ENCODE measurements around the gene ABCF3.

Gene ABCF3

DNA sequence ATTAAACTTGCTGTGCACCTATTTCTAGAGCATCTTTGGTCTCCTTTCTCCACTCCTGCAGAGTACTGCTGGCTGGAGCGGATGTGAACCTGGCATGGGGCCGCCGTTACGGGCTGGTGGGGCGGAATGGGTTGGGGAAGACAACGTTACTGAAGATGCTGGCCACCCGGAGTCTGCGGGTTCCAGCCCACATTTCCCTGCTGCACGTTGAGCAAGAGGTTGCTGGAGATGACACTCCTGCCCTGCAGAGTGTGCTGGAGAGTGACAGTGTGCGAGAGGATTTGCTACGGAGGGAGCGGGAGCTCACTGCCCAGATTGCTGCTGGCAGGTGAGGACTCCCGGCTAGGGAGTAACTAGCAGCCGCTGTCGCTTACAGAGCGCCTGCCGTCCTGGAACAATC lies 2.1 kb downstream of the ABCF3 start:
- DNase-seq, result no peak

DNA sequence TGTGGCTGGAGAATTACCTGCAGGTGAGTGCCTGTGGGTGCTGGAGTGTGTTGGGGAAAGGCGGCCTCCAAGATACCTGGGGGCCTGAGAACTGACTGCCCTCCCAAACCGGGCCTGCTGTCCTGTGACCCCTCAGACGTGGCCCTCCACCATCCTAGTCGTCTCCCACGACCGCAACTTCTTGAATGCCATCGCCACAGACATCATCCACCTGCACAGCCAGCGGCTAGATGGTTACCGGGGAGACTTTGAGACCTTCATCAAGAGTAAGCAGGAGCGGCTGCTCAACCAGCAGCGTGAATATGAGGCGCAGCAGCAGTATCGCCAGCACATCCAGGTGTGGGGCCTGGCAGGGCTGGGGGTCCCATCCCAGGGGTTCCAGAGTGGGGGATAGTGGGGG lies 3.4 kb downstream of the ABCF3 start:
- no peak for DNase-seq

DNA sequence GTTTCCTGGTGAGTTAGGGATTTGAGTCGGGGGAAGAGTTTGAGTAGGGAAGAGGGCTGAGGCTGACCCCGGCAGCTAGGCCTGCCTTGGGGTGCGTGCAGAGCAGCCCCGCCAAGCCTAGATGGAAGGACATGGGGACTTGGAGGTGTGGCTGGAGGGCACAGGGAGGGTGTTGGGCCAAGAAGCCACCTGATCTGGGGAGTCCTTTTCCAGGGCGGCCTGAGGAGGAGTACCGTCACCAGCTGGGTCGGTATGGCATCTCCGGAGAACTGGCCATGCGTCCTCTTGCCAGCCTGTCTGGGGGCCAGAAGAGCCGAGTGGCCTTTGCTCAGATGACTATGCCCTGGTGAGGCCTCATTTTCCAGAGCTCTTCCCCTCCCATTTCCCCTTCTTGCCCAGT lies 6.9 kb downstream of the ABCF3 start:
- no peak for DNase-seq

DNA sequence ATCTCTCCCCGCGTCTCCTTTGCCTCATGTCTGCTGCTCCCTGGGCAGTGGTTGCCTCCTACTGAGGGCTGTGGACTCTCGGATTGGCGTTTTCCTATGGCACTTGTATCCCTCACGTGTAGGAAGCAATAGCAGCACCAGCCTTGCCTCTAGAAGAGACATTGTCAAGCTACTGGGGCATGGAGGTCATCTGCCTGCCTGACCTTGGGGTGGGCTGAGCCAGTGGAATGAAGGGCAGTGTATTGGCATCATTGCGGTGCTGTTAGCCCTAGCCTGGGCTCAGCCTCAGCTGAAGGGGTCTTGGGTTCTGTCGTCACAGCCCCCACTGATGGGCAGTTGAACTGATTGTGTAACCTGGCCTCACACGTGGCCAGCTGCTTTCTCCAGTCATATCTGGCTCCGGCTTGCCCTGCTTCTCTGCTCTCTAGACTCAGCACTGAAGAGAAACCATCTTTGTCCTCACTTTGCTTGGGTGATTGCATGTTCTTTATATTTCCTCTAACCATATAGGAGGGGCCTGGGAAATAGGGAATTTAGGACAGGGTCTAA lies 8.1 kb downstream of the ABCF3 start:
- DNase-seq, result no peak

DNA sequence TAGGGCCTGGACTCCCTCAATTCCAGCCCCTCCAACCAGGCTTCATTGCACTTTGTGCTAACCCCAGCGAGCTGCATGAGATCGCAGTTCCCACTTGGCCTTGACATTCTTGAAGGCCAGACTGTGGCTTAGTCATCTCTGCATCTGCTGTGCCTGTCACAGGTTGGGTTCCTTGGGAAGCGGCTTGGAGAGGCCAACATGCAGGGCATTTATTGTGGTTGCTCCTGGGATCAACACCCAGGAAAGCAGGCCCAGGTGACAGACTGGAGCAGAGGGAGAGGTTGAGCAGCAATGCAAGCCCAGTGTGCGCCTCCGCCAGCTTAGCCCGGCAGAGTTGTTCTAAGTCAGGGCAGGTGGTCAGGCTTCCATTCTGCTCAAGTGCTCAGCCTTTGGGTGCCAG lies 10.5 kb downstream of the ABCF3 start:
- peak; percentile 38 for DNase-seq

DNA sequence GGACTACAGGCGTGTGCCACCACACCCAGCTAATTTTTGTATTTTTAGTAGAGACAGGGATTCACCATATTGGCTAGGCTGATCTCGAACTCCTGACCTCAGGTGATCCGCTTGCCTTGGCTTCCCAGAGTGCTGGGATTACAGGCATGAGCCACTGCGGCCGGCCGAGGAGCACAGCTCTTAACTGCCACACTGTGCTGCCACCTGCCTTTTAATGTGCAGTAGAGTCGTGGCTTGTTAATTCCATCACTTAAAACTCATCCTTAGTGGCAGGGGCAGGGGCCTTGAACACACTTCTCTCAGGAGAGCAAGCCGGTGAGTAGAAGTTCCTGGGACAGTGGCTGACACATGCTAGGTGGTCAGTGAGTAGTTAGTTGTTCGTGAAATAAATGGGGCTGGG lies 12.5 kb downstream of the ABCF3 start:
- no peak for DNase-seq

DNA sequence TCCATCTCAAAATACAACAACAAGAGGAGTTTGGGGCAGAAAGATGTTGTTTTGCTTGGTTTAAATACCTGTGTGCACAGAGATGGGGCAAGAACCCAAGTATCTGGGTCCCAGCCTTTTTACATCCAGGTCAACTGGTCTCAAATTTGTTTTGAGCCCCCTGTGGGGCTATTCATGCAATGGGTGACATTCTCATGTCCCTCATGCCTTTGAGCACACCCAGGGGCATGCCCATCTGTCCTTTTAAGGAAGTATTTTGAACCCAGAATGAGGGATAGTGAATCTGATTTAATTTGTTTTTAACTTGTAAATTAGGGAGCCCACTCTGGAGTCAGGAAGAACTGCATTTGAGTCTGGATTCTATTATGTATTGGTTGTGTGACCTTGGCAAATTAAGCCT lies 14.8 kb downstream of the ABCF3 start:
- DNase-seq, result no peak

DNA sequence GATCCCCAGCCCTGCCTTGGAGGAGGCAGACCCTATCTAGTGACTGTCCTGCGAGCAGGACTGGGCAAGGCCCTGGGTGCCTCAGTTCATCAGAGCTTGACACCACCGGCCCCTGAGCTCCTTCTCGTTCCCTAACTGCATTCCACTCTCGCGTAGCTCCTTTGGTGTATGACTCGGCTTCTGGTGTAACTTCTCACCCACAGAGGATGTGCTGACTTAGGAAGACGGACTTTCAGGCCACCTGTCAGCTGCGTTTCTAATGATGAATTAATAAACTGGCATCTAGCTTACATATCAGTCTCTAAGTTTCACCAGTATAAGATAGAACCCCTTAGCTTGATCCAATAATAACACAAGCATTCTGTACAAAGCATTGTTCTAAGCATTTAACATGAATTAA lies 17.5 kb downstream of the ABCF3 start:
- no peak for DNase-seq

DNA sequence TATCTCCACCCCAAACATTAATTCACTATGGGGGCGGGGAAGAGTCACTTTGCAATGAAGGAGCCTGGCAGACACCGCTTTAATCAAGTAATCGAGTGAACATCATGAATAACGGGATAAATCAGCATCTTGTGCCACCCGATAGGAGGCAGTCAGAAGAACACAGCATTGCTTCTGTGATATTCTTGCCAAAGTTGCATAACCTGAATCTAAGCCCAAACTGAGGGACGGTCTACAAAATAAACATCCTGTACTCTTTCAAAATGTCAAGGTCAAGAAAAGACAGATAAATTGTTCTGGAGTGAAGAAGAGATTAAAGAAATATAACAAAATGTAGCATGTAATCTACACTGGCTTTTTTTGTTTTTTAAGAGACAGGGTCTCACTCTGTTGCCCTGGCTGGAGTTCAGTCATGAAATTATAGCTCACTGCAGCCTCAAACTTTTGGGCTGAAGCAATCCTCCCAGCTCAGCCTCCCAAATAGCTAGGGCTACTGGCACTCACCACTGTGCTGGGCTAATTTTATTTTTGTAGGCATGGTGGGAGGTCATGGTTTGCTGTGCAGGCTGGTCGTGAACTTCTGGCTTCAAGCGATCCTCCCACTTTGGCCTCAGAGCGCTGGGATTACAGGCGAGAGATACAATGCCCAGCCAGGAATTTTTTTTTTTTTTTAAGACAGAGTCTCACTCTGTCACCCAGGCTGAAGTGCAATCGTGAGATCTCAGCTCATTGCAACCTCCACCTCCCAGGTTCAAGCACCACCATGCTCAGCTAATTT lies 23.3 kb downstream of the ABCF3 start:
- DNase-seq, result no peak

DNA sequence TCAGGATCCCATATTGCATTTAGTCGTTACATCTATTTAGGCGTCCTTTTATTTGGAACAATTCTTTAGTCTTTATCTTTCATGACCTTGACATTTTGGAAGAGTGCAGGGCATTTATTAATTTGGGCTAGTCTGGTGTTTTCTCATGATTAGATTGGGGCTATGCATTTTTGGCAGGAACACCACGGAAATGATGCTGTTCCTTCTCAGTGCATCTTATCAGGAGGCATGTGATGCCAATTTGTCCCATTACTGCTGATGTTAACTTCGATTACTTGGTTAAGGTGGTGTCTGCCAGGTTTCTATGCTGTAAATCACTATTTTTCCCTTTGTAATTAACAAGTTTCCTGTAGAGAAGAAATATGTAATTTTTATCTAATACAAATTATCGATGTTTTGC lies 25.3 kb downstream of the ABCF3 start:
- no peak for DNase-seq

DNA sequence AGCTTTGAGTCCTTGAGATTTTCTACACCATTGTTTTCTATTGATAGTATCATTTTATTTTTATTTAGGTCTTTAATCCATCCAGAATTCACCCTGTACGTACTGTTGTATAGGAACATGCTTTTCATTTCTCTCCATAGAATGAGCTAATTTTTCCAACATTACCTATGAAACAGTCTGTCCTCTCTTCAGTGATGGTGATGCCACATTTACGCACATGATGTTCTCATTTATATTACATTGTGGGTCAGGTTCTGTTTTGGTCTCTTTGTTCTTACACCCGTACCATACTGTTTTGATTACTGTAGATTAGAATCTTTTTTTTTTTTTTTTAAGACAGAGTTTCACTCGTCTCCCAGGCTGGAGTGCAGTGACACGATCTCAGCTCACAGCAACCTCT lies 25.7 kb downstream of the ABCF3 start:
- DNase-seq, result no peak

DNA sequence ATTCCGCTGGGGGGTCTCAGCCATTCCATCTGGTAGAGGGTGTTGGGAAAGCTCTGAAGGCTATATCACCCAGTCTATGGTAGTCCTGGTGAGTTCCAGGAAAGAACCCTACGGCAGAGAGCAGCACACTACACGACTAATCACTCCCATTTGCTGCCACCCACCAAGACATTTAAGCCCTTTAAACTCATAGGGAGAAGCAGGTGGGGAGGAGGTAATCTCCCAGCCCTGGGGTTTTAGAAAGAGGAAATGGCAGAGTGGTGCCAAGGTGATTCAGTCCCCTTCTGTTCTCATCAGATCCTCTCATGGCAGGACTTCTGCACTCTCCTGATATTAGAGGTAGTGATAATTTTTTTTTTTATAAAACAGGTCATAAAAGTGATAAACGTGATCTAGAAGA lies 32.8 kb downstream of the ABCF3 start:
- no peak for DNase-seq

DNA sequence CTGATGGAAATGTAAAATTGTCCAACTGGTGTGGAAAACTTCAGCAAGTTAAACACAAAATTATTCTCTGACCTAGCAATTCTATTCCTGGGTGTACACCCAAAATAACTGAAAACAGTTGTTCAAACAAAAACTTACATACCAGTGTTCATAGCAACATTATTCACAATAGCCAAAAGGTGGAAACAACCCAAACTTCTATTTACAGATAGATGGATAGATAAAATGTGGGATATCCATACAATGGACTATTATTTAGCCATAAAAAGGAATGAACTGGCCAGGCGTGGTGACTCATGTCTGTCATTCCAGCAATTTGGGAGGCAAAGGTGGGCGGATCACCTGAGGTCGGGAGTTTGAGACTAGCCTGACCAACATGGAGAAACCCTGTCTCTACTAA lies 36.5 kb downstream of the ABCF3 start:
- no peak for DNase-seq

DNA sequence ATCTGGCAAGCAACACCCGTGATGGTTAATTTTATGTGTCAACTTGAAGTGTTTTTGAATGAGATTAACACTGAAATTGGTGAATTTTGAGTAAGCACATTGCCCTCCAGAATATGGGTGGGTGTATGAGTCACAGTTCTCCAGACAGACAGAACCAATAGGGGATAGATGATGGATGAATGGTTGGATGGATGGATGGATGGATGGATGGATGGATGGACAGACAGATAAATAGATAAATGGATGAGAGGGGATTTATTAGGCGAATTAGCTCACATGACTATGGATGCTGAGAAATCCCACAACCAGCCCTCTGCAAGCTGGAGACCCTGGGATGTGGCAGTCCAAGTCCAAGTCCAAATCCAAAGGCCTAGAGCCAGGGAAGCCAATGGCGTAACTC lies 37.9 kb downstream of the ABCF3 start:
- no peak for DNase-seq

DNA sequence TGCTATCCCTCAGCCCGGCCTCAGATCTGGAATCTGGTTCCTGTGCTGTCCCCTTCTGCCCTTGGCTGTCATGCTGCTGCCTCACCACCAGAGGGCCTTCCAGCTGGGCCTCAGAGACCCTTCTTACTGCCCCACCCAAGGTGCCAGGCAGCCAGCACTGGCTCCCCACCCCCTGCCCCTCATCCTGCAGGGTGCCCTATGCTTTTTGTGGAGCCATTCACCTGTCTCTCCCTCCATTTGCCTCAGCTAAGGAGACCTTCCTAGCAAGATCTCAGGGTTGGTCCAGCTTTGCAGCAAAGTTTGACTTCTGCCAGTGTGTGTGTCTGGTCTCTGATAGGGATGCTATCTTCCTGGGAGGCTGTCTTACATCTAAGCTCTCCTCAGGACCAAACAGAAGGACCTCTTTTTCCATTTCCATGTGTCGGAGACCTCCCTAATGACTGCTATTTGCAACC lies 41.5 kb downstream of the ABCF3 start:
- peak; percentile 14 for DNase-seq

DNA sequence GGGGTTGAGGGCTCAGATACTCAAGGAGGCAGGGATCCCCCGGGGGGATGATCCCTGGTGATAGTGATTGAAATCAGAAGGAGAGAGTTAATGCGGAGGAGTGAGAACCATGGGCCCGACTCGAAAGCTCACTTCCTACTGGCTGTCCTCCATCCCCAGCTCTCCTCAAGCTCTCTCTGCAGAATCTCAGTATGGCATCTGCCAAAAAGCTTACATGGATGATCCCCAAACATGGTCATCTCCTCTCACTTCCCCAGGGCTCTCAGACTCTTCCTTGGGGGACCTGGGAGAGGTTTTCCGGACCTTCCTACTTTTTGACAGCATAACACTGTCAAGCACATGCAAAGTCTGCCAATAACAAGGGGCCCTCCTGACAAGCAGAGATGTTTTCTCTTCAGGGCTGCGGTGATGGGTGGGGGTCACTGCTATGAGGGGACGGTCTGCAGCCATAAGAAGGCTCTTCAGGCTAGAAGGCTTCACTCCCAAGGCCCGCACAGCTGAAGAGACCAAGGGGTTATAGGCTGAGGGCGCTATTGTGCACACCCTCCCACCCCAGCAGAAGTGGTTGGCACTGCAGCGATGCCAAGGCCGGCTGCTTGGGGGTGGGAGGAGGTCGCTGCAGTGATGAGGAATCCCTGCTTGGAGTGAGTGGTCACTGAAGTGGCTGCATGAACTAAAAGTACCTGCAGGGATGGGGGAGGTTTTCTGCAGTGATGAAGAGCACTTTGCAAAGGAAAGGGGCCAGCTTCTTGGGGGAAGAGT lies 42.6 kb downstream of the ABCF3 start:
- no peak for DNase-seq

DNA sequence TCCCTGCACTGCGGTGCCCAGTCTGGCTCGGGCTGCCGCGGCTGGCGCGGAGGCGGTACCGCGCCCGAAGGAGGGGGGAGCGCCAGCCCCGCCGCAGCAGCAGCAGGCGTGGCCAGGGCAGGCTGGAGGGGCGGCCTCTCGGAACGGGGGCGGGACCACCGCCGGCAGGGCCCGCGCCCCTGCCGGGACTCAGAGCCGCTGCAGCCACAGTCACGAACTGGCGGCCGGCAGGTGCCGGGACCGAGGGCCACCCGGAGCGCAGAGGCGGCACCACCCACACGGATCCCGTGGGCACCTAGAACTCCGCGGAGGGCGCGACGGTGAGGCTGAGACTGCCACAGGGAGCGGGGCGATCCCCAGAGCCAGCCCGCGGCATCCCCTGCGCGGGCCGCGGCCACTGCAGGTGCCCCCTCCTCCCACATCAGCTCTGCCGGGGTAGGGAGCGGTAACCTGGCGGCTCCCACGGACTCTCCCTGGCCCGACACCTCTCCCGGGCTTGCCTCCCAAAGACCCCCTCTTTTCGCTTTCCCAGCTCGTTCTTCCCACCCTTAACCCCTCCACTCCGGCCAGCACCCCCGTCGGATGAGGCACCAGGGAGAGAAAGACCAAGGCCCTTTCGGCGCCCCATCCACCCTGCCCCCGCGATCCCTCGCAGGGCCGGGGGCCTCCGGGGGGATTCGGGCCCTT lies 43.5 kb downstream of the ABCF3 start, which contains the start of gene VWA5B2:
TSS of gene VWA5B2 (plus strand) at position 192 of the 687 bp plus-strand sequence. CDS start 944 bp downstream, outside the sequence.
- peak; percentile 74 for DNase-seq

DNA sequence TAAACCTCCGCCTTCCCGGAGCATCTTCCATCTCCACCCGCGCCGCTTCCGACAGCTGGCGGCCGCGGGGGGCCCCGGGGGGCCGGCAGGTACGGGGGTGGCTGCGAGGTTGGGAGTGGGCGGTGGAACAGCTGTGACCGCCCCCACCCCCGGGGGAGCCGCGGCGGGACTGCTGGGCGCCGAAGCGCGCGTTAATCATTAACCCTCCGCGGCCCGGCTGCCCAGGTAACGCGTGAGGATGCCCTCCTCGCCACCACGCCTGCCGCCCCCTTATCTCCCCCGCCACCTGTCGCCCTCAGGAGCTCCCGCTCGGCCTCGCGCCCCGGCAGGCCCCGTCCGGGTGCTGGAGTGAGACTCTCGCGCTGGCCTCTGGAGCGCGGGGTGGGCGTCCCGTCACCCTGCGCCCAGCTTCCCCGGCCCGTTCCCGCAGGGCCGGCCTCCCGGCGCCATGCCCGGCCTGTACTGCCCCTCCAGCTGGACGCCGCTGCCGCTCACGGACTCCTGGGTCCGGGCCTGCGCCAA lies 44.1 kb downstream of the ABCF3 start:
- DNase-seq, result no peak

DNA sequence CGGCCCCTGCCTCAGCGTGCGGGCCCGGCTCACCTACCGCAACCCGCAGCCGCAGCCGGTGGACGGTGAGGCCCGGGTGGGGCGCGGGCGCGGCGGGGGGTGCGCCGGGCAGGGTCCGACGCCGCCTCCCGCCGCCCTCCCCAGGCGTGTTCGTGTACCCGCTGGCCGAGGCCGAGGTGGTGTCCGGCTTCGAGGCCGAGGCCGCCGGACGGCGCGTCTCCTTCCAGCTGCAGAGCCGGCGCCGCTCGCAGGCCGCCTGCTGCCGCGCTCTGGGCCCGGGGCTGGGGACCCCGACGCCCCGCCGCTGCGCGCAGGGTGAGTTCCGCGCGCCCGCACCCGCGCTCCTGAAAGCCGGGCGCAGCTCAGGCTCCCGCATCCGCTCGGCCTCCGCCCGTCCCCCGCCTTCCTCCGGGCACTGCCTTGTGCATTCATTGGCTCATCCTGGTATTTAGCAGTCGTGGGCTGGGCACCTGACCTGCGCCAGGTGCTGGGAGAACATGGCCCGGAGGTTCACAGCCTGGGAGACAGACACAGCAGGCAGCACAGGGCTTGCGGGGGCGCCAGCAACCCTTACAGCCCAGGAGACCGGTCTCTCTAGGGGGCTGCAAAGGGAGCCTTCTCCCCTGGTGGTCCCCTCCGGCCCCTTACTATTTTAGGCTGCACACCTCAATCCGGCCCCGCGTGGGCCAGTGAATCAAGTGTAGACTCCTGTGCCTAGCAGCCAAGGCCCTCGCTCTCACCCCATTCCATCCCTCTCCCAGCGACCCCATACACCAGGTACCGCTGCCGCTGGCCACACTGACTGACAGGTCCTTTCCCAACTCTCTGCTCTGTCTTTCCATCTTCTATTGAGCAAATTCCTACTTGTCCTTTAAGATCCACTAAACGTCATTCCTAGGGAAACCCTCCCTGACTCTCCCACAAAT lies 44.9 kb downstream of the ABCF3 start:
- peak; percentile 66 for DNase-seq

DNA sequence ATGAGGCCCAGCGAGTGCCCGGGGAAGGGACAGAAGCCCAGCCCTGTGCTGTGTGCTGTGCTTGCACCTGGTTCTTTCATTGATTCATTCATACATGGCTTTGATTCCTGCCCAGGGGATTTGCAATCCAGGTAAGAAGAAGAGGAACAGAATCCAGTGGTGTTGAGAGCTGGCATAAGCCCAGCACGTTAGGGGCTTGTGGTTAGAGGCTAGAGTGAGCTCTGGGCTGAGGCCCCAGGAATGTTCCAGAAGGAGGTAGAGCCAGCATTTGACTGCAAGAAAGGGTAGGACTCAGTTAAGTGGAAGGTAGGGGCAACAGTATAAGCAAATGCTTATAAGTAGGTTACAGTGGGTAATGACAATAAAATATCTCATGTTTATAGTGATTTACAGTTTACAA lies 45.7 kb downstream of the ABCF3 start:
- no peak for DNase-seq

DNA sequence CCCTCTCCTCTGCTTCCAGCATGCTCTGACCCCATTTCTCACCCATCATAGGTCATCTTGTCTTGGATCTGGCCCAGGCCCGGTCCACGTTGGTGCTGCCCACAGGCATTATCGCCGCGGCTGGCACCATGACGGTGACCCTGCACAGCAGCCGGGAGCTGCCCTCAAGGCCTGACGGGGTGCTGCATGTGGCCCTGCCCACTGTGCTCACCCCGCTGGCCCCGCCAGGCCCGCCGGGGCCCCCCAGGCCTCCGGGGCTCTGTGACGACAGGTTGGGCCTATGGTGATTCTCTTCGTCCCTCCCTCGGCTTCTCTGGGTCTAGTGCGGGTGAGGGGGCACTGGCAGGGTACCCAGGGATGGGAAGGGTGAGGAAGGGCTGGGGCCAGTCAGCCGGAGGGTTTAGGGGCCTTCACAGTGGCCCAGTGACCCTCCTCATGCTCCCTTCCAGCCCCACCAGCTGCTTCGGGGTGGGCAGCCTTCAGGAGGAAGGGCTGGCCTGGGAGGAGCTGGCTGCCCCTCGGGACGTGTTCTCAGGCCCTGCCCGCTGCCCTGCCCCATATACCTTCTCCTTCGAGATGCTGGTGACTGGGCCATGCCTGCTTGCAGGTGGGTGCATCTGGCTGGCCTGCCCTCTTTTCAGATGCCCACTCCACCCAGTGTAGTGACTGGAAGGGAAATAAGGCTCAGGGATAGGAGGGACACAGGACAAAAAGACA lies 47.3 kb downstream of the ABCF3 start:
- DNase-seq, result no peak

All from NCI-H510A treated with DMSO at 0.1 percent for 48 hours (cell line).